ENCODE results near the gene MYRFL. TPM values are rescaled to one million over a fixed set of nuclear protein-coding genes. Genes with fewer than 3 reads are reported as not detected.

The MYRFL gene
- total RNA-seq, 1 donor from 2014 or later: not detected

GRCh38 chr12:69822201-69822860 lies 2.7 kb upstream of the MYRFL start:
- TF ChIP-seq, protein P1, sequence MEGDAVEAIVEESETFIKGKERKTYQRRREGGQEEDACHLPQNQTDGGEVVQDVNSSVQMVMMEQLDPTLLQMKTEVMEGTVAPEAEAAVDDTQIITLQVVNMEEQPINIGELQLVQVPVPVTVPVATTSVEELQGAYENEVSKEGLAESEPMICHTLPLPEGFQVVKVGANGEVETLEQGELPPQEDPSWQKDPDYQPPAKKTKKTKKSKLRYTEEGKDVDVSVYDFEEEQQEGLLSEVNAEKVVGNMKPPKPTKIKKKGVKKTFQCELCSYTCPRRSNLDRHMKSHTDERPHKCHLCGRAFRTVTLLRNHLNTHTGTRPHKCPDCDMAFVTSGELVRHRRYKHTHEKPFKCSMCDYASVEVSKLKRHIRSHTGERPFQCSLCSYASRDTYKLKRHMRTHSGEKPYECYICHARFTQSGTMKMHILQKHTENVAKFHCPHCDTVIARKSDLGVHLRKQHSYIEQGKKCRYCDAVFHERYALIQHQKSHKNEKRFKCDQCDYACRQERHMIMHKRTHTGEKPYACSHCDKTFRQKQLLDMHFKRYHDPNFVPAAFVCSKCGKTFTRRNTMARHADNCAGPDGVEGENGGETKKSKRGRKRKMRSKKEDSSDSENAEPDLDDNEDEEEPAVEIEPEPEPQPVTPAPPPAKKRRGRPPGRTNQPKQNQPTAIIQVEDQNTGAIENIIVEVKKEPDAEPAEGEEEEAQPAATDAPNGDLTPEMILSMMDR (IDR thresholded peaks at IDR 0.05): no peak
- TF ChIP-seq POLR2AphosphoS5 (IDR thresholded peaks at IDR 0.05; ENCODE audit: insufficient read depth in 1 of 2, low read depth in 1 of 2): no peak
- no peak for TF ChIP-seq POLR2A (IDR thresholded peaks at IDR 0.05)
- Histone ChIP-seq H3K27ac (no peak overlapping the region), H3K4me1 (no peaks in the 10 kb centered on the region), H3K27me3 (no peaks in the 10 kb centered on the region), H3K36me3 (no peaks in the 10 kb centered on the region), H3K9me3 (no peaks in the 10 kb centered on the region), H3K4me3 (no peak overlapping the region)
- DNase-seq (ENCODE audit: extremely low spot score in 2 of 2): no peak
- intact Hi-C loops (cut with DNase I): no loop called here

DNA sequence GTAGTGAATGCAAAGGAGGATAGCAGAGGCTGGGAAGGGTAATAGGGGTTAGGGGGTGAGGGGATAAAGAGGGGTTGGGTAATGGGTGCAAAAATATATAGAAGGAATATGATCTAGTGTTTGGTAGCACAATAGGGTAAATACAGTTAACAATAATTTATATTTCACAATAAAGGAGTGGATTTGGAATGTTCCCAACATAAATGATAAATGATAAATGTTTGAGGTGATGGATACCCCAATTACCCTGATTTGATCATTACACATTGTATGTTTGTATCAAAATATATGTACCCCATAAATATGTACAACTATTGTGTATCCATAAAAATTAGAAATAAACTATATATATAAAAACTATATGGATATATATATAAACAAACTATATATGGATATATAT lies 999 bp upstream of the MYRFL start:
- H3K36me3 ChIP-seq: no peaks in the 10 kb centered on the region
- no peaks in the 10 kb centered on the region for H3K4me1 ChIP-seq
- H3K27ac ChIP-seq: no peak overlapping the region
- TF ChIP-seq, protein P1 (IDR thresholded peaks at IDR 0.05): no peak
- TF ChIP-seq POLR2AphosphoS5 (IDR thresholded peaks at IDR 0.05; ENCODE audit: insufficient read depth in 1 of 2, low read depth in 1 of 2) (no peak), POLR2A (IDR thresholded peaks at IDR 0.05) (no peak)
- DNase-seq (ENCODE audit: extremely low spot score in 2 of 2): no peak
- H3K4me3 ChIP-seq: no peak overlapping the region
- H3K27me3 ChIP-seq: no peaks in the 10 kb centered on the region
- H3K9me3 ChIP-seq: no peaks in the 10 kb centered on the region
- intact Hi-C loops (cut with DNase I): no loop called here

- no peaks in the 10 kb centered on the region for H3K9me3 ChIP-seq
- TF ChIP-seq POLR2AphosphoS5 (IDR thresholded peaks at IDR 0.05; ENCODE audit: insufficient read depth in 1 of 2, low read depth in 1 of 2): no peak
- TF ChIP-seq, protein P1 (IDR thresholded peaks at IDR 0.05): no peak
- TF ChIP-seq POLR2A (IDR thresholded peaks at IDR 0.05): no peak
- H3K4me3 ChIP-seq: no peak overlapping the region
- intact Hi-C loops (cut with DNase I): no loop called here
- H3K27me3 ChIP-seq: no peaks in the 10 kb centered on the region
- no peak overlapping the region for H3K27ac ChIP-seq
- no peaks in the 10 kb centered on the region for H3K4me1 ChIP-seq
- DNase-seq (ENCODE audit: extremely low spot score in 2 of 2): no peak
- no peaks in the 10 kb centered on the region for H3K36me3 ChIP-seq
These were observed 3.9 kb downstream of the MYRFL start for GRCh38 chr12:69828897-69829296.

GRCh38 chr12:69833696-69834095 lies 8.7 kb downstream of the MYRFL start:
- DNase-seq (ENCODE audit: extremely low spot score in 2 of 2): no peak

DNA sequence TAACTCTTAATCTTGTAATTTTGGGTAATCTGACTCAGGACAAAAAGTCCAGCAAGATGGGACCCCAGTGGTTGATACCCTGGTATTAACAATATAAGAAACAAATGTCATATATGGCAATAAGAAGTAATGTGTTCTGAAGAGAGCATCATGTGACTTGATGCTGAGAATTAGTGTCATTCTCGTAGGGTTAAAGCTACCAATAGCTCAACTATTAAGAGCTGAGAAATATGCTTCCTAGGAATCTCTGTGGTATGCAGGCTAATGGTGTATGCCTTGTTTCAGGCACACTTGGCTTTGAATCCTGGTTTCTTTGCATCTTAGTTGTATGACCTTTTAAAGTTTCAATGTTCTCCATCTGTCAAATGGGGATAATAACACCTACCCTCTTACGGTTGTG lies 9.1 kb downstream of the MYRFL start:
- no peak for DNase-seq (ENCODE audit: extremely low spot score in 2 of 2)
- Histone ChIP-seq H3K27ac (no peak overlapping the region), H3K36me3 (no peaks in the 10 kb centered on the region), H3K4me1 (no peaks in the 10 kb centered on the region), H3K27me3 (no peaks in the 10 kb centered on the region), H3K9me3 (no peaks in the 10 kb centered on the region), H3K4me3 (no peak overlapping the region)
- intact Hi-C loops (cut with DNase I): no loop called here
- TF ChIP-seq POLR2AphosphoS5 (IDR thresholded peaks at IDR 0.05; ENCODE audit: insufficient read depth in 1 of 2, low read depth in 1 of 2): no peak
- TF ChIP-seq POLR2A (IDR thresholded peaks at IDR 0.05): no peak
- TF ChIP-seq, protein P1 (IDR thresholded peaks at IDR 0.05): no peak

More at GRCh38 chr12:69833696-69834095, 8.7 kb downstream of the MYRFL start:
- intact Hi-C loops (cut with DNase I): no loop called here
- TF ChIP-seq POLR2A (IDR thresholded peaks at IDR 0.05) (no peak), POLR2AphosphoS5 (IDR thresholded peaks at IDR 0.05; ENCODE audit: insufficient read depth in 1 of 2, low read depth in 1 of 2) (no peak)
- TF ChIP-seq, protein P1 (IDR thresholded peaks at IDR 0.05): no peak
- Histone ChIP-seq H3K27ac (no peak overlapping the region), H3K27me3 (no peaks in the 10 kb centered on the region), H3K9me3 (no peaks in the 10 kb centered on the region), H3K4me3 (no peak overlapping the region), H3K4me1 (no peaks in the 10 kb centered on the region), H3K36me3 (no peaks in the 10 kb centered on the region)

All from vagina (tissue), 2 donors.